GM21717 (cell line): ENCODE measurements around the gene PHYHD1.

Experiments used
- ATAC-seq: cut with Tn5 transposase; IDR thresholded peaks from one replicate; pipeline ENCODE4 v1.9.1; 2021; ENCODE audit warnings: mild to moderate bottlenecking, moderate library complexity; ENCODE audit not compliant: unreplicated experiment

PHYHD1 gene

GRCh38 chr9:128899566-128900322 lies 21.0 kb upstream of the PHYHD1 start:
- ATAC-seq: no peak

GRCh38 chr9:128901379-128901778 lies 19.4 kb upstream of the PHYHD1 start:
- ATAC-seq: no peak

GRCh38 chr9:128901822-128902221 lies 19.0 kb upstream of the PHYHD1 start:
- ATAC-seq: no peak

- ATAC-seq: peak; percentile 65
Measured at GRCh38 chr9:128902351-128903078, 18.3 kb upstream of the PHYHD1 start.

GRCh38 chr9:128903079-128903461 lies 17.7 kb upstream of the PHYHD1 start:
- no peak for ATAC-seq

GRCh38 chr9:128903871-128904620 lies 16.7 kb upstream of the PHYHD1 start:
- ATAC-seq: no peak

- no peak for ATAC-seq
Measured at GRCh38 chr9:128905964-128906363, 14.8 kb upstream of the PHYHD1 start.

- no peak for ATAC-seq
Measured at GRCh38 chr9:128906741-128907140, 14.0 kb upstream of the PHYHD1 start.

GRCh38 chr9:128908372-128908771 lies 12.4 kb upstream of the PHYHD1 start:
- no peak for ATAC-seq

GRCh38 chr9:128909859-128910258 lies 10.9 kb upstream of the PHYHD1 start:
- ATAC-seq: no peak

GRCh38 chr9:128910906-128911305 lies 9.9 kb upstream of the PHYHD1 start:
- ATAC-seq: no peak

GRCh38 chr9:128911529-128912035 lies 9.2 kb upstream of the PHYHD1 start:
- no peak for ATAC-seq

GRCh38 chr9:128912270-128912853 lies 8.4 kb upstream of the PHYHD1 start:
- ATAC-seq: no peak

GRCh38 chr9:128913048-128913900 lies 7.5 kb upstream of the PHYHD1 start:
- ATAC-seq: no peak

GRCh38 chr9:128913995-128914772 lies 6.6 kb upstream of the PHYHD1 start:
- no peak for ATAC-seq

- no peak for ATAC-seq
Measured at GRCh38 chr9:128916204-128916603, 4.6 kb upstream of the PHYHD1 start.

GRCh38 chr9:128916745-128917144 lies 4.0 kb upstream of the PHYHD1 start:
- no peak for ATAC-seq

GRCh38 chr9:128917151-128917849 lies 3.5 kb upstream of the PHYHD1 start:
- ATAC-seq: no peak

GRCh38 chr9:128918921-128919320 lies 1.9 kb upstream of the PHYHD1 start:
- ATAC-seq: no peak
